ENCODE results near the gene LCT. TPM values are rescaled to one million over a fixed set of nuclear protein-coding genes. Genes with fewer than 3 reads are reported as not detected.

The LCT gene
- total RNA-seq, 4 donors from 2014 or later: 12.6 to 73.5 (median 25.5) TPM

DNA sequence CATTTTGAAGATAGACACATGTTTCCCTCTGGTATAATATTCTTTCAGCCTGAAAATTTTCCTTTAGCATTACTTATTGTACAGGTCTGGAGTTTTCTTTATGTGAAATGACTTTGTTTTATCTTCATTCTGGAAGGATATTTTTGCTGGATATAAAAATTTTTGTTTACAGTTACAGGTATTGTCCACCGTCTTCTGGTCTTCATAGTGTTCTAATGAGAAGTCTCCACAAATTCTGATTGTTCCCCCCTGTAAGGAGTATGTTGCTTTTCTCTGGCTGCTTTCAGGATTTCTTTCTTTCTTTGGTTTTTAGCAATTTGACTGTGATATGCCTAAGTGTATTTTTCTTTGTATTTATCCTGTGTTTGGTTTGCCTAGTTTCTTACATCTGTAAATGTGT, 80.3 kb downstream of the LCT start:
- no peak for TF ChIP-seq POLR2A (IDR thresholded peaks at IDR 0.05)
- TF ChIP-seq, protein P1, sequence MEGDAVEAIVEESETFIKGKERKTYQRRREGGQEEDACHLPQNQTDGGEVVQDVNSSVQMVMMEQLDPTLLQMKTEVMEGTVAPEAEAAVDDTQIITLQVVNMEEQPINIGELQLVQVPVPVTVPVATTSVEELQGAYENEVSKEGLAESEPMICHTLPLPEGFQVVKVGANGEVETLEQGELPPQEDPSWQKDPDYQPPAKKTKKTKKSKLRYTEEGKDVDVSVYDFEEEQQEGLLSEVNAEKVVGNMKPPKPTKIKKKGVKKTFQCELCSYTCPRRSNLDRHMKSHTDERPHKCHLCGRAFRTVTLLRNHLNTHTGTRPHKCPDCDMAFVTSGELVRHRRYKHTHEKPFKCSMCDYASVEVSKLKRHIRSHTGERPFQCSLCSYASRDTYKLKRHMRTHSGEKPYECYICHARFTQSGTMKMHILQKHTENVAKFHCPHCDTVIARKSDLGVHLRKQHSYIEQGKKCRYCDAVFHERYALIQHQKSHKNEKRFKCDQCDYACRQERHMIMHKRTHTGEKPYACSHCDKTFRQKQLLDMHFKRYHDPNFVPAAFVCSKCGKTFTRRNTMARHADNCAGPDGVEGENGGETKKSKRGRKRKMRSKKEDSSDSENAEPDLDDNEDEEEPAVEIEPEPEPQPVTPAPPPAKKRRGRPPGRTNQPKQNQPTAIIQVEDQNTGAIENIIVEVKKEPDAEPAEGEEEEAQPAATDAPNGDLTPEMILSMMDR (IDR thresholded peaks at IDR 0.05): no peak
- Histone ChIP-seq H3K4me3 (no peak overlapping the region), H3K36me3 (peaks cover 0 to 98% (median 0%) of the 10 kb centered on the region in 3 donors), H3K9me3 (peaks cover 0 to 15% (median 0%) of the 10 kb centered on the region in 4 donors), H3K27me3 (no peaks in the 10 kb centered on the region), H3K27ac (no peak overlapping the region), H3K4me1 (no peaks in the 10 kb centered on the region)
- DNase-seq: no peak

DNA sequence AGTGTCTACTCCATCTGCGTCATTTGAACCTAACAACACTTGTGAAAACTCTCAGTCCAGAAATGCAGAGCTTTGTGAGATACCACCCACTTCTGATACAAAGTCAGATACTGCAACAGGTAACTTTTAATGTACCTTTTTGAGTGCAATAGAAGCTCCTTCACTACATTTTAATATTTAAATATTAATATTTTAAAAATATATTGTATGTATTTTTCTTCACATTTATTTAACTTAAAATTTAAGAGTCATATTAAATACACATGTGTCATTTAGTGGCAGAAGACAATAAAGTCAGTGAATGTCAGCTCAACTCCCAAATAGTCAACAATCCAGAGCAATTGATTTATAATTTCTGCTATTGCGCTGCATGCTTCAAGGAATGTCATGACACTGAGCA, 81.4 kb downstream of the LCT start:
- TF ChIP-seq, protein P1 (IDR thresholded peaks at IDR 0.05): no peak
- no peak for TF ChIP-seq POLR2A (IDR thresholded peaks at IDR 0.05)
- H3K27me3 ChIP-seq: no peaks in the 10 kb centered on the region
- DNase-seq: no peak
- H3K9me3 ChIP-seq: peaks cover 0 to 15% (median 0%) of the 10 kb centered on the region in 4 donors
- H3K4me1 ChIP-seq: no peaks in the 10 kb centered on the region
- H3K4me3 ChIP-seq: no peak overlapping the region
- H3K36me3 ChIP-seq: peaks cover 0 to 92% (median 0%) of the 10 kb centered on the region in 3 donors
- no peak overlapping the region for H3K27ac ChIP-seq

DNA sequence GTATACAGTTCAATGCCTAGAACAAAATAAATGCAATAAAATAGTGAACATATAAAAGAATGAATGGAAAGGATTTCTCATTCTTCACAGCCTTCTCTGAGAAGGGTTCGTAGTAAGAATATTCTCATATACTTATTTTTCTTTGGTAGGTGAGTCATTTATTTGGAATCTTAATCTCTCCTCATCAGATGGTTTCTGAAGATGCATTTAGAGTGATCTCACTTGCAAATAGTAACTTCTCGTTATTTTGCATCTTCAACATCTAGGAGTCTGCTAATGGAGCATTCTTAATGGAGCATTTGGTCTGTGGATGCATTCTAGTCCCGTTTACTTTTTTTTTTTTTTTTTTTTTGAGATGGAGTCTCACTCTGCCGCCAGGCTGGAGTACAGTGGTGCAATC, 91.4 kb downstream of the LCT start:
- TF ChIP-seq, protein P1 (IDR thresholded peaks at IDR 0.05): no peak
- no peak for TF ChIP-seq POLR2A (IDR thresholded peaks at IDR 0.05)
- H3K9me3 ChIP-seq: no peaks in the 10 kb centered on the region
- H3K36me3 ChIP-seq: peaks cover 0 to 31% (median 0%) of the 10 kb centered on the region in 3 donors
- H3K27ac ChIP-seq: no peak overlapping the region
- no peak for DNase-seq
- H3K4me3 ChIP-seq: no peak overlapping the region
- no peaks in the 10 kb centered on the region for H3K27me3 ChIP-seq
- H3K4me1 ChIP-seq: peaks cover 0 to 12% (median 6%) of the 10 kb centered on the region in 4 donors

DNA sequence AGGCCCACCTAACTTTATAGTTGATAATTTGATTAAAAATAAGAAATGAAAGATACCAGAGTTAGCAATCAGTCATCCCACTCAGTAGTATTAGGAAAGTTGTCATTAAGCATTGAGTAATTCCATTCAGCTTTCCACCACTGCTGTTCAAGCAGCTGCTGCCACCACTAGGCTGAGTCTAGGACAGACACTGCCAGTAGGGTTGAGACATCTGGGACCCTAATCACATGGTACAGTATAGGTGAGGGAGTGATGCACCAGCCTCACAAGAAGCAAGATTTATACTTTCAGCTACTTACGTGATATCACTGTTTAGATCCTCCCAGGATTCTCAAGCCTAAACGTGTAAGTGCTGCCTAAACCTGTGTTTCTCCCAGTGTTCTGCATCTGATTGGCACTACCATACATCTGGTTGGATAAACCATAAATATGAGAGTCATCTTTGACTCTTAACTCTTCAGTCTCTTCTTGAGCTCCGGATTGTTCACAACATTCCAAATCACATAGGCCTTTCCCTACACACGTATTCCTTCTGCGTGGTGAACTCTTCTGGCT, 92.1 kb downstream of the LCT start:
- Histone ChIP-seq H3K27me3 (no peaks in the 10 kb centered on the region), H3K4me1 (peaks cover 0 to 12% (median 6%) of the 10 kb centered on the region in 4 donors), H3K9me3 (no peaks in the 10 kb centered on the region), H3K36me3 (peaks cover 0 to 24% (median 0%) of the 10 kb centered on the region in 3 donors), H3K27ac (no peak overlapping the region), H3K4me3 (no peak overlapping the region)
- no peak for DNase-seq
- no peak for TF ChIP-seq POLR2A (IDR thresholded peaks at IDR 0.05)
- TF ChIP-seq, protein P1 (IDR thresholded peaks at IDR 0.05): no peak

DNA sequence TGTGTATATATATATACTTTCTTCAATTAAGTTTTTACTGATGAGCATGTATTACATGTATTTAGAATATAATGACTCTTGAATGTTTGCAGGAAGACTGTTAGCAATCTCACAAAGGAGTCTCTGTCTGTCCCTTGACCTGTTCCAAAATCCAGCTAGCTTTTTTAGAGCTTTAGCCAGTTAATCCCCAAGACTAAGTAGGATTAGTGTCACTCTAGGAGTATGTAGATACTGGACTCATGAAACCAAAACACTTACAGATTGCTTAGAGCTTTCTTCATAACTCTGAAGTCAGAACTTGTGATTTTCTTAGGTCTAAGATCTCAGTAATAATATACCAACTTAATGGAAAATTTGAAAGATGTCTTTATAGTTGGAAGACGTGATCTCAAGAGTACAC, 93.1 kb downstream of the LCT start:
- TF ChIP-seq, protein P1 (IDR thresholded peaks at IDR 0.05): no peak
- no peak for DNase-seq
- Histone ChIP-seq H3K4me3 (peak overlapping the region in 2 of 4 donors; percentile 14 to 93), H3K27me3 (no peaks in the 10 kb centered on the region), H3K4me1 (peaks cover 0 to 12% (median 6%) of the 10 kb centered on the region in 4 donors), H3K36me3 (peaks cover 0 to 15% (median 0%) of the 10 kb centered on the region in 3 donors), H3K9me3 (no peaks in the 10 kb centered on the region), H3K27ac (no peak overlapping the region)
